GM19025 (cell line): Measurements from ENCODE around the gene CNTN5.

Source experiments
- ATAC-seq: cut with Tn5 transposase; IDR thresholded peaks from one replicate; pipeline ENCODE4 v1.9.1; 2021; ENCODE audit warnings: mild to moderate bottlenecking, low read depth, moderate library complexity; ENCODE audit not compliant: unreplicated experiment

Gene CNTN5

DNA sequence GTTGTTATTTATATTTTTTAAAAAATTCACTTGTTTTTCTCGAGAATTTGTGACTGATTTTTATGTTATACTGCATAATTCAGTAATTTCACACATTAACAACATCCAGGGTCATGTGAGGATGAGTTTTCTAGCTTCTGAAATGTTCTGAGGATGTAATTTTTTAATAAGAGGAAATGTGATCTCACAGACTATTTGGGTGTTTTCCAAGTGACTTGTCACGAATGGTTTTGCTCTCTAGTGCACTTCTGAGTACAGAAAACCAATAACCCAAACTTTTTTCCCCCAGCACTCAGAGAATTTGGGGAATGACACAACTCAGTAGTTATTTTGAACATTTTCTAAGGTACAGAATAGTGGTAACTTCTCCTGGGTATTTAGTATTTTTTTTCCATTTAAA, 845.2 kb downstream of the CNTN5 start:
- ATAC-seq, result no peak

DNA sequence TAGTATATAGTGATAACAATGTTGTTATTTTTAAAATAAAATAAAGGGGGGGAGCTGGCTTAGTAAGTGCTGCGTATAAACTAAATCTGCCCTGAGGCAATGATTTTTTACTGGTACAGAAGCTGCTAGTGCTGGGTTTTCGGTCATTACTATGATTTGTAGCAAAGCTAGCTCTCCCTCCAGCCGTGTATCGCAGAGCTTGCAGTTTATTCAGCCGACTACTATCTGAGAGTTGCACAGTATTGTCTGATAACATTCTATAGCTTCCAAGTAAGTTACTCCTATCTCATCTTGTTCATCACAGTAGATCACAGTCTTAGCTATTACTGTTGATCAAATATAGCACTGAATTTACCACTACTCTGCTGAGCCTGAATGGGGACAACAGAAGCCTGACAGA, 860.9 kb downstream of the CNTN5 start:
- ATAC-seq, result no peak

DNA sequence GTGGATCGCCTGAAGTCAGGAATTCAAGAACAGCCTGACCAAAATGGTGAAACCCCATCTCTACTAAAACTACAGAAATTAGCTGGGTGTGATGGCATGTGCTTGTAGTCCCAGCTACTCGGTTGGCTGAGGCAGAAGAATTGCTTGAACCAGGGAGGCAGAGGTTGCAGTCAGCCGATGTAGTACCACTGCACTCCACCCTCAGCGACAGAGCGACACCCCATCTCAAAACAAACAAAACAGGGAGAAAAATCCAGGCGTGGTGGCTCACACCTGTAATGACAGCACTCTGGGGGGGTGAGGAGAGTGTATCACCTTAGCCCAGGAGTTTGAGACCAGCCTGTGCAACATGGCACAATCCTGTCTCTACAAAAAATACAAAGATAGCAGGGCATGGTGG, 864.0 kb downstream of the CNTN5 start:
- ATAC-seq, result no peak

DNA sequence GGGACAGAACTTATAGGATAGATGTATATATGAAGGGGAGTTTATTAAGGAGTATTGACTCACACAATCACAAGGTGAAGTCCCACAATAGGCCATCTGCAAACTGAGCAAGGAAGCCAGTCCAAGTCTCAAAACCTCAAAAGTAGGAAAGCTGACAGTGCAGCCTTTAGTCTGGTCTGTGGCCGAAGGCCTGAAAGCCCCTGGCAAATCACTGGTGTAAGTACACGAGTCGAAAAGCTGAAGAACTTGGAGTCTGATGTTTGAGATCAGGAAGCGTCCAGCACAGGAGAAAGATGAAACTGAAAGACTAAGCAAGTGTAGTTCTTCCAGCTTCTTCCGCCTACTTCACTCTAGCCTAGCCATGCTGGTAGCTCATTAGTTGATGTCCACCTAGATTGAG, 866.7 kb downstream of the CNTN5 start:
- no peak for ATAC-seq

DNA sequence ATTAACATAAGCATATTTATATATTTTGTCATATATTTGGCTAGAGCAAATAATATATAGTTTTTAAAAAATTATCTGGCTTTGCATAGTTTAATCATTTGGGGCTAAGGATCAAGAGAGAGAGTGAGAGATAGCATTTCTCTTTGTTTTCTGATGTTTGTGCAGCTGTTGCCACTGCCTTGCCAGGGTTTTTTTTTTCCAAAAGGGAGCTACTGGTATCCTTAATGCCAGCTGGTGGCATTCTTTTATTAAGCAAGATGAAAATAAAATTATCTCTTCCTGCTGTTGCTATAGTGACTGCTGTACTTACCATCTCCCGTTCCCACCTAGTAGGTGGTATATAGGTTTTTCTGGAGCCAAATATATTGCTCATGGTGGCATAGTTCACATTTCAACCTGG, 873.1 kb downstream of the CNTN5 start:
- ATAC-seq, result no peak

DNA sequence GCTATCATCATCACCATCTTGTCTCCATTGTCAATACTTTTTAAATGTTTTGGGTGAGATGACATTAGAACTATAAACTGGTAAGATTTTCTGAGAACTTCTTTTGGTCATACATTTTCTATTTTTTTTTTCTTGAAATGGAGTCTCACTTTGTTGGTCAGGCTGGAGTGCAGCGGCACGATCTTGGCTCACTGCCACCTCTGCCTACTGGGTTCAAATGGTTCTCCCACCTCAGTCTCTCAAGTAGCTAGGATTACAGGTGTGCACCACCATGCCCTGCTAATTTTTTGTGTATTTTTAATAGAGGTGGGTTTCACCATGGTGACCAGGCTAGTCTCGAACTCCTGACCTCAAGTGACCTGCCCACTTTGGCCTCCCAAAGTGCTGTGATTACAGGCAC, 880.4 kb downstream of the CNTN5 start:
- no peak for ATAC-seq

DNA sequence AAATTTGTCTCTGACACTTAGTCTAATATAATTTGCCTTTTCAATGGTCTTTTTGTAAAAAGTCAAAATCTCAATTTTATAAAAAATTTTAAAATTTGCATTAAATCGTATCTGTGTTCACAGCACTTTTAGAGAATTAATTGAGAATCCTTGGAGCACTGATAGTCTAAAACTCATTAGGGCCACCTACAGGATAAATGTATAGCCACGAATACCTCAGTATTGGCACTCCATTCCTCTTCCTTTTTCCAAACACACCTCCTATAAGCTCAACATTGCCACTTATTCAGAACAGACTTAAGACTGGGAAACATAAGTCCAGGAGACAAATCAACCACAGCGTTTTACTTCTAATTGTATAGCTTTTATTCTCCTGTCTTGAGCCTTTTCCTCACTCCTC, 890.4 kb downstream of the CNTN5 start:
- ATAC-seq, result no peak

DNA sequence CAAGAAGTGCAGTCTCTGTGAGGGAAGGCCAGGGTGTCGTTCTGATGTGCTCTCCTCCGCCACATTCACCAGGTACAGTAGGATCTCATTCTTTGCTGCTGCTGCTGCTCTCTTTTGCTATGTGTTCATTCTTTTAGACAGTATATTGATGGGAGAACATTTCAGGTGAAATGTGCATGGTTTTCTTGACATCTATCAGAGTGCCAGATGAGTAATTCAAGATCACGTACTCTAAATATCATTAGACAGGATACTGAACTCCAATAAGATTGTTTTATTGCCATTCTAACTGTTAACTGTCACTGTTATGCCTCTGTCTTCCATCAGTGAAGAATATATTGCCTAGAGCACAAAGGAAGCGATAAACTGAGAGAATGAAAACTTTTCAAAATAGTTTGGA, 895.3 kb downstream of the CNTN5 start:
- no peak for ATAC-seq

DNA sequence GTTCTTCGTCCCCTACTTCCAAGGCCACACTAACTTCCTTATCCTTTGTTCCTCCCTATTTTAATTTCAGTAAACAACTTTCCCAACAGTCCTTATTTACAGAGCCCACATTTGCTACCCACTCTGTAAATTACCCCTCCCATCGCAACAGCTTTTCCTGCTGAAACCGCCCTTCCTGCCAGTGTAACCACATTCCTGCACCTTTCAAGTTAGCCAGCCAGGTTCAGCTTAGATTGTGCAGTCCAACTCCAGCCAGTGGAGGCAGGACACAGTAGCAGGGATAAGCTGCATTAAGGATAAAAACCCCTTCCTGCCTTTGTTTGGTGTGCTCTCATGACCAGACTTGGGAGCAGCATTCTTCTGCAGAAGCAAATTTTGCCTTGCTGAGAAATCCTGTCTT, 898.0 kb downstream of the CNTN5 start:
- ATAC-seq, result no peak

DNA sequence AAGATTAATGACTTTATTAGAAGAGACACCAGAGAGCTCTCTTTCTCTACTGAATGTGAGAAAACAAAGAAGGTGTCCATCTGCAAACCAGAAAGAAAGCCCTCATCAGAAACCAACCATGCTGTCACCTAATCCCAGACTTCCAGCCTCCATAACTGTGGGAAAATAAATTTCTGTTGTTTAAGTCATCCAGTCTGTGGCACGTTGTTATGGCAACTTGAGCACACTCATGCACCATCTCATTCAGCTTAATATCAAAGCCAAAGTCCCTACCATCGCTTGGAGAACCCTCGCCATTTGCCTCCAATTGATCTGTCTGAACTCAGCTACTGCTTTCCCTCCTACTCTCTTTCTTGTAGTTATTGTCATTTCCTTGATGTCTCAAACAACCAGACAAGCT, 900.2 kb downstream of the CNTN5 start:
- ATAC-seq, result no peak

DNA sequence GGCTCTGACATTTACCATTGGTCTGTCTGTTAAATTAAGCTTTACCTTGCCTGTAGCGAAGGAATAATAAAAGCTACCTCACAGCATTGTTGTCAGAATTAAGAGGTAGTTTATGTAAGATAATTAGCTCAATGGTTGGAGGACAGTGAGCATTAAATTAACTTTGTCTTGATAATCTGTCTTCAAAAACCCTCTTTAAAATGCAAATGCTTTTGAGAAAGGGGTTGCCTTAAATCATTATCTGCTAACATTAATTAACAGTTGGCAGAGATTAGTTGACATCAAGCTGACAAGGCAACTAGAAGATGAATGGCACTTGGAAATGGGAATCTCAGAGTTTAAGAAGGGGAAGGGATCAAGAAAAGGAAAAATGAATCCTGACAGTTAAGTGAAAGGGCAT, 905.2 kb downstream of the CNTN5 start:
- no peak for ATAC-seq

DNA sequence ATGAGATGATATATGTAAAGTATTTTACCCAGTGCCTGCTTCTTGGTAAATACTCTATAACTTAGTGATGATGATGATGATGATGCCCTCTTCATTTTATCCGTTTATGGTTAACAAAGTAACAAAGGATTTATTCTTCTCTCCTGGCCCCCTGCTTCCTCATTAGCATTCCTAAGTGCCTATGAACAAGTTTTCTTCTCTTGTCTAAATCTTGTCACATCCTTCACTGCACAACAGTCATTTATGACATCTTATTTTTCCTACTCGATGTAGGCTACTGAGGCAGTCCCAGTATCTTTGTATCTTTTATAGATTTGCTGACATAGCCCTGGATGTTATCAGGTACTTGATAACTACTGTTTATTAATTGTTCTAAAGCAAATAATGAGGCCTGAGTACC, 911.9 kb downstream of the CNTN5 start:
- no peak for ATAC-seq

DNA sequence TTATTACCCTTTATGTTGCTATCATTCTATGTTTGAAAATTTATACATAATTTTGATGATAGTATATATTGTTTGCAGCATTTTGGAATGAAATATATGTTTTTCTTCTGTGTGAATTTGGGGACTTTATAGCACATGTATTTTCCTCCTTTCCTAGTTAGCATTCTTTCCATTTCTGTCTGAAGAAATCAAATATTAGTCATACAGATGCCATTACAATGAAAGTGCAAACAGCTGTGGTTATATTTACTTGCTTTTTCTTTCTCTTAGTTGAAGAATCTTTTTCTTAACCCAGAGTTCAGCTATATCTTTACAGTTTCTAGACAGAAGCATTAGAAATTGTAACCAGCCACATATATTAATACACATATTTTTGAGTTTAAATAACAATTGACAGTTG, 913.3 kb downstream of the CNTN5 start:
- ATAC-seq, result no peak

DNA sequence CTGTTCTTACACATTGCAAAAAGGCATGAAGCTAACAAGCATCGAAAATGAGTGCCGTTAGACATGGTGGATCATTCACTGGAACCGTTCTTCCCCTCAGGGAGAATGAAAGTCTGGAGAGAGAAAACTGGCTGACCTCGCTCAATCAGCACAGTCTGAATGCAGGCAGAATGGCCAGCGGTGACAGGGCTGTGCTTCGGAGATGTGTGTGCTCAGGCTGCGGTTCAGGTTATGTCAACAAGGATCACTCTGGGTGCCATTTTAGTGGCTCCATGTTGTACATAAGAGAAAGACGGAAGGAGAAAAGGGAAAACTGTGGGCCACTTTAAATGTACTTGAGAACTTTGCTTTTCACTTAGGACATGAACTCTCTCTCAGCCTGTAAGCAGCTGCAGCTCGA, 916.6 kb downstream of the CNTN5 start:
- ATAC-seq, result no peak

DNA sequence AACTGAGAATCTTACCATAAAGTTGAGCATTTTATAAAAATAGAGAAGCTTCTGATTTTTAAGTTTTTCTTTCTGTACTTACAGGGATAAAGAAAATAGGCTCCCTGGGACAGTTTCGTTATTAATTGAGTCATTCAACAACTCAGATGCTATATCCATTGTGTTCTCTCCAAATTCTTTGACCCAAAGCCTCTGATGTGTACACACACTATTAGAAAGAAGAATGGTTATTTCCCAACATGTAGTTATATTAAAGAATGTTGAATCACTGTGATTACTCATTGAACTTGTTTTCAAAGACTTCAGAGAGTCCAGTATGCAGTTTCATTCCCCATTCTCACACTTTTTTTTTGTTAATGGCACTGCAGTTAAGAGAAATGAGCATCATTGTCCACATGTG, 932.1 kb downstream of the CNTN5 start:
- ATAC-seq, result no peak

DNA sequence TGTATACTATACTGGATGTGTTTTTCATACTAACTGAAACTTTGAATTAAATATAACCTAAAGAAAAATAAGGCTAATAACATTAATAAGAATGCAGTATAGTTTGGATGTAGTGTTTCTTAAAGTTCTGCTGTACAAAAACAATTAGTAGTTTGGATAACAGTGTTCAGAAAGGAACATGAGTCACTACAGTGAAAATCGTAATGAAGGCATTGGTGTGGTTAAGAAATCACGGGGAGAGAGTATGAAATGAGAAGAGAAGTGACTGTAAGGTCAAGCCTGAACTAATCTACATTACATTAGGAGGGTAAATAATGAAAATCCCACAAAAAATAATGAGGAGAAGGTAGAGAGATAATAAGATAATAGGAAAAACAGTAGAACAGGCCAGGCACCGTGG, 939.8 kb downstream of the CNTN5 start:
- no peak for ATAC-seq

DNA sequence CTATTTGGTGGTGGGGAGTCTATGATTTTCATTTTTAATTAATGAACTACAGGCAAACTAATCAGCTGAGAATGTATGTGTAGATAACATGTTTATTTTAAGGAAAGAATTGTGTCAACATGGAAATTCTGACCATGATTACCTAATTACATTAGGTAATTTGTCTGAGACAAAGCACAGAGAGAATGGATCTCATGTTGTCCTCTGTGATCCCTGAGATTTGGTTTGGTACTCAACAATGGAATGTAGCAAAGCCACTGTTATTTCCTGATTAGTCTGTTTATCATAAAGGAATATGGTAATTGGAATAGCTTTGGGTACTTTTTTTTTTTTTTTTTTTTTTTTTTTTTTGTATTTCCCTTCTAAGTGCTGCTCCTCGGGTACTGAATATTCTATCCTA, 947.6 kb downstream of the CNTN5 start:
- ATAC-seq, result no peak

DNA sequence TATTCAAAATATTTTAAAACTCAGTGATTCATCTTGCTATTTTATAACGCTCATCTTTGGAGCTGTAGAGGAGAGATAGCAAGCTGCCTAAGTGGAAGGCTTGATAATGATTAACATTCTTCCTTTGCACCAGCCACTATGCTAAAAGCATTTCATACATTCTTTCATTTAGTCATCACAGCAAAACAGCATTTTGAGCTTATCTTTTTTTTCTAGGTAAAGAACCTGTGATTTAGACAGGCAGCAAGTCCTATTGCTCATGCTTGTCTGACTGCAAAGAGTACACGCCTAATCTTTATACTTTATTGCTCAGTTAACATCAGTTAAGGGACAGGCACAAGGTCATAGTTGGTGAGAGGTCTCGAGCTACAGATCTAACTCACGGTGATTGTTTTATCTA, 953.2 kb downstream of the CNTN5 start:
- ATAC-seq, result no peak

DNA sequence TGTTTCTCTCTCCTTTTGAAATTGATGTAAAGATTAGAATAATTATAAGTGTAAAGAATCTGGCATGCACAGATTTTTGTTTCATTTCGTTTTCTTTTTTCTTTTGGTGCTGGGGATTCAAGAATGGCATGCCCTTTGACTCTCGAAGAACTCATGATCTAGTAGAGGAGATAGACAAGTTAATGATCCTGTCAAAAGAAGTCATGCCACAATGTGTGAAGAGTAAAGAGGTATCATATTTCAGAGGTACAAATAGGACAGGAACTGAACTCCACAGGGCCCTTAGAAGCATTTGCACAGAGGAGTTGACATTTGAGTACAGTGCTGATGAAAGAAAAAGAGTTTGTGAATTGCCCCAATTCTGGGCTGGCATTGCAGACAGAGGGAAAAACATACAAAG, 958.3 kb downstream of the CNTN5 start:
- ATAC-seq, result no peak

DNA sequence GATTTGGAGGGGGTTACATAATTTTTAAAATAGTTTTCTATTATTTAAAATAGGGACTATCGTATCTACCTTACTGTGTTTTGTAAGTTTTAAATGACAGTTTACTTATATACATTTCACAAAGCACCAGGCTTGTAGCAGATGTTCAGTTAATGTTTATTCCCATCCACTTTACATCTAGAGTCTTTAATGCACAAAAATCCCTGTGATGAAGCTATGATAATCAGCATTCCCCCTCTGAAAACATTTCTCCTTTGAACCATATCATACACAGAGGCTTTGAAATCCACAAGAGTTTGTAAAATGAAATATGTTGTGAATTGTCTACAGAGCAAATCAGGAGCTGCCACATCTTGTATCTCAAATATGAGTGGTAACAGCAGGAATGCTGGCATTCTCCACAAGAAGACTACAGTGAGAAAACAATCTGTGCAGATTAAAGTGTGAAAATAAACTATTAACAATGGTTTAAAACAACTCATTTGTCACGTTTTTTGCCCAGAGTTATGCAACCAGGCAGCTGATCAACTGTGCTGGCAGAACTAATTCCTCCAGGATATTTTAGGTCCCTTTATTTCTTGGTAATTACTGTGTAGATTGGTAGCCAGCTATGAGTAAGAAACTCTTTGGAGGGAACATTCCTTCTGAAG, 967.2 kb downstream of the CNTN5 start:
- no peak for ATAC-seq

DNA sequence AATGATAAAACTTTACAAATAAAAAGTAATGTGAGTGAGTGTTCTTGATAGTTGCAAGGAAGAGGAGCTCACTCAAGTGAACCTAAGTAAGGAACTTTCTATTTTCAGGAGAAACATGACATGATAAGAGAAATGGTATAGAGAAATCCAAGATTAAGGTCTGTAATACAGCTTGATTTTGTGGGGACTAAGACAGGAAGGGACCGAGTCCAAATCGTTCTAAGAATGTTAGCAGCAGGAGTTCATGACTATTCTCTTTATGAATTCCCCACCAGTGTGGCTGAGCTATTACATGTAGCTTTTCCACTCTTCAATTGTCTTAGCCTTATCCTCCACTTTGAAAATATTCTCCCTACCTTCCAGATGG, 967.7 kb downstream of the CNTN5 start:
- ATAC-seq, result no peak

DNA sequence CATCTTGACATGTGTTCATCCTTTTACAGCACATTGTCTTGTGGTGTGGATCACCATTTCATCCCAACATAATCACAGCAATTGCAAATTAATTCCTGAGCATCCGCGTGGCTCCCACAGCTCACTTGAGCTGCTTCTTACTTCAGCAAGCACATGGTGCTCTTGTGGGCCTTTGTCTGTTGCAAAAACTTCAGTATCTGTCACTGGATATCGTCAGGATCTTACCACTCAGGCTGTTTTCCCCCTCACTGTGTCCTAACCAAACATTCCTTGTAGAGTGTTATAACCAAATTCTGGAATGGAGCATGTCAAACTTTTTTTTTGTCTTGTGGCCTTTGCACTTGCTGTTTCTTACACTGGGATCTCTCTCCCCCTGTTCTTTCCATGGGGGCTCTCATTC, 983.2 kb downstream of the CNTN5 start:
- ATAC-seq, result no peak

DNA sequence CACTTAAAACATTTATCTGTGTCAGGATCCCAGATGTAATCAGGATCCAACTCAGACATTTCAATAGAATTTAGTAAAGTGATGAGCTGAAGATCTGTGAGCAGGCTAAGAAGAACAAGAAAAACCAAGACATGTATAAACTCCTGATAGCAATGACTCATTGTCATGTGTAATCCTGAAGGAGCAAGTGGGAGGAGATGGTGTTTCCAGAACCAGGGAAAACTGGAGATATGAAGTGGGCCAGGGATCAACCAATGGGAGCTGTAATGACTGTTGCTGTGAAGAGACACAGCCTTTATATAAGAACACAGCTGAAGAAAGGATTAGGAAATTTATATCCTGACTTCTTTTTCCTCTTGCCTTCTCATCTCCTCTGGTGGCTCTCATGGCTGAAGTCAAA, 983.8 kb downstream of the CNTN5 start:
- ATAC-seq, result no peak
